Left hindlimb (tissue), 1 donor: ENCODE results near the gene TIMM8A.
"Not testable (repeated sequence)": the region's sequence is repeated elsewhere in the genome, so short reads cannot be mapped to it uniquely, and the experiment has no call there.

ENCODE experiments used
- DNase-seq: peaks from one replicate; pipeline ENCODE4 v3.0.0-alpha.2; 2018

TIMM8A gene

DNA sequence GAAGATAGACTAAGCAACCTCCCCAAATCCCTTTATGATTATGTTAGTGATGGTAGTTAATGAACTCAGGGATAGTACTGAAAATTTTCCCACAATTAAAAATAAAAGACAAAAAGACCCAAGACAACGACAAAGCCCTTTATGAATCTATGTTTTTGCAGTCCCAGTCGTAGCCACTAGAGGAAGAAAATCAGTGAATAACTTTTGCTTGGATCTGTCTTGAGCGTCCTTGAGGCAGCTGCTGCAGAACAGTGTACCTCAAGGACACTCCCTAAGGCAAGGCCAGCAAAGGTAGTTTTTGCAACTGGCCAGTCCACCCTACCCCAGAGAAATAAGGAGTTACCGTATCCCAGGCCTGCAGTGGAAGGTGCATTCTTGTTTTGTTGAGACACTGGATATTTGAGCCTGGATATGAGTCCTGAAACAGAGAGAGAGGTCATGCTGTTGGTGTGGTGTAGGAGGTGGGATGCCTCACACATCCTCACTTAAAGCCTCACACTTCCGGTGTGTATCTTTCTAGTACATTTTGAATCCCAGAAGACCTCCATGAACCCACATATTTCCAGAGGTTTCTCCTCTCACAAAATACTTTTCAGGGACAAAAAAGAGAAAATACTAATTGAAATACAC, 8.7 kb upstream of the TIMM8A start:
- no peak for DNase-seq

DNA sequence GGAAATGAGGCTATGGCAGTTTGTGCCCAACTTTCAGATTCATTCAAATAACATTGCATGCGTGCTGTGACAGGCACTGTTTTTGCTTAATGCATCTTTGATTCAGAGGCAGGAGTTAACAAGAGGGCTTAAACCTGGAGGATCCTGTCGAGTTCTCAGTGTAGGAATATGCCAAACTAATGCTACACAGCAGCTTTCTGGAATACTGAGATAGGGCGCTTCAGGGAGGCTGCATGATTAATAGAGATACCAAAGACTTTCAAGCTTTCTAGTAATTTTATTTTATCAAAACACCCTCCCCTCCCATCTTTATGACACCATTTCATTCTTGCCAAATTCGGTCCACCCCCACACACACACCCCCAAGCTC, 636 bp upstream of the TIMM8A start:
- DNase-seq, result no peak

DNA sequence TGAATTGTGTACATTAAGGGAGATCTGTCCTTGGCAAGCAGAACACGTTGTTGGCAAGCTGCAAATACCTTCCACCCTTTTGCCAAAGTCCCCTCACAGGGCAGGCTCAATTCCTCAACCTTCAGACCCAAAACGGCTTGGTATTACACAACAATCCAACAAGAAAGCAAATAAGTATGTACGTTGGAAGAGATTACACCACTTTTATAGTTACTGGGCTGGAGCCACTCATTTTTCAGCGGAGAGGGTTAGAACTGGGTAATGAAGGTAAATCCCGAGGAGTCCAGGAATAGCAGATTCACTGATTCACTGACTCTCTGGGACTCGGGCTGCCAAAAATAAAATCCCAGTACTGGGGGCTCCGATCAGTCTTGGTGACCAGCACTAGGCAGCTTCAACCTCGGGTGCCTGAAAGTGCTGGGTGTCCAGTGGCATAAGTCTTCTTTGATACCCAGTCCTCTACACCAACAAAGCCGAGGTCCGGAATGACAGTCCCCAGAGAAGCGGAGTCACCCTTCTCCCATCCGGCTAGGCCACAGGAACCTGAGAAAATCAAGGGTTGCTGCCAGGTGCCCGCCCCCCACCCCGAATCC, 587 bp downstream of the TIMM8A start:
- no peak for DNase-seq

DNA sequence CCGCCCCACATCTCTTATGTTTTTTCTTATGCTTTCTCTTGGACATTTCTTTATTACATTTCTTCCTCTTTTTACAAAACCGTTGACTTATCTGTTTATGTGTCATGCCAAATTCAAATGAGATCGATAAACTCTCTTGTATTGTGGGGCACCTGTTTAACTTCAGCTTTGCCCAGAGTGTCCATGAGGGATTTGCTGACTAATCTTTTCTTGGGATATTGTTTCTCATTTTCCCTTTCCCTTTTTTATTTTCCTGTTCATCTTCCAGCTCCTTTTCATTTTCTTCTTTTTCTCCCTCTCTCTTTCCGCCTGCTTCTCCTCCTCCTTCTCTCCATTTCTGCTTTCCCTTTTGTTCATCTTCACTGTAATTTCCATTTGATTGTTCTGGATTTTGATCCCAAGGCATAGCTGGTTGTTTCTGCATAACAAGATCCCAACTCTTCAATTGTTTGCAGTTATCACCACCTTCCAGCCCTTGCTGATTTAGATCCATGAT, 10.7 kb downstream of the TIMM8A start:
- DNase-seq, result no peak

DNA sequence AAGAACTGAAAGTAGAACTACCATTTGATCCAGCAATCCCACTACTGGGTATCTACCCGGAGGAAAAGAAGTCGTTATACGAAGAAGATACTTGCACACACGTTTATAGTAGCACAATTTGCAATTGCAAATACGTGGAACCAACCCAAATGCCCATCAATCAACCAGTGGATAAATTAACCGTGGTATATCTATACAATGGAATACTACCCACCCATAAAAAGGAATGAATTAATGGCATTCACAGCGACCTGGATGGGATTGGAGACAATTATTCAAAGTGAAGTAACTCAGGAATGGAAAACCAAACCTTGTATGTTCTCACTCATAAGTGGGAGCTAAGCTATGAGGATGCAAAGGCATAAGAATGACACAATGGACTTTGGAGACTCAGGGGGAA, 14.2 kb downstream of the TIMM8A start:
- DNase-seq, result not testable (repeated sequence)

DNA sequence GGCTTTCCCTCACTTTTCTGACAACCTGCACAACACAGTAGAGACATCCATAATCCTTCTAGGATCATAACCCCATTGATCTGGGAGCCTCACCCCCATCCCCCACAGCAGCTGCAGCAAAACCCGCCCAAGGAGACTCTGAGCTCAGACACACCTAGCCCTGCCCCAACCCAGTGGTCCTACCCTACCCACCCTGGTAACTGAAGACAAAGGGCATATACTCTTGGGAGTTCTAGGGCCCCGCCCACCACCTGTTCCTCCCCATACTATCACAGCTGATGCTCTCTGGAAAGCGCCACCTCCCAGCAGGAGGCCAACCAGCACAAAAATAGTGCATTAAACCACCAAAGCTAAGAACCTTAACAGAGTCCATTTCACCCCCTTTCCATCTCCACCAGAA, 21.9 kb downstream of the TIMM8A start:
- DNase-seq, result not testable (repeated sequence)

DNA sequence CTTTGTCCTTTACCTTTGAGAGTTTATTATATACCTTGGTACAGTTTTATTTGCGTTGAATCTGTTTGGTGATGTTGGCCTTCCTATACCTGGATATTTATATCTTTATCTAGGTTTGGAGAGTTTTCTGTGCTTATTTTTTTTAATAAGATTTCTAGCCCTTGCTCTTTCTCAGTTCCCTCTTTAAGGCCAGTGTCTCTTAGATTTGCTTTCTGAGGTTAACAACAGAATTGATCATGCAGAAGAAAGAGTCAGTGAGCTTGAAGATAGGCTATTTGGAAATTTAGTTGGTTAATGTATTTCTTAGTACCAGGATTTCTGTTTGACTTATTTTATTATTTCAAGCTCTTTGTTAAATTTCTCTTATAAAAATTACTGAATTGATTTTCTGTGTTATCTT, 44.8 kb downstream of the TIMM8A start:
- DNase-seq, result no peak
